HFFc6 (cell line): ENCODE measurements around the gene UNK. TPM values are rescaled to one million over a fixed set of nuclear protein-coding genes. Genes with fewer than 3 reads are reported as not detected.

Source experiments
- DNase-seq: peaks from one replicate; pipeline ENCODE4 v3.0.0-alpha.2; 2018
- H3K27ac Mint-ChIP-seq: 2 replicates; pipeline ENCODE4 v1.8.0; 2020; ENCODE audit warnings: mild to moderate bottlenecking, mixed read lengths
- H3K27me3 Mint-ChIP-seq: 2 replicates; pipeline ENCODE4 v1.8.0; 2021; ENCODE audit warnings: mild to moderate bottlenecking, moderate library complexity, mixed read lengths; ENCODE audit not compliant: insufficient read depth
- H3K36me3 Mint-ChIP-seq: 2 replicates; pipeline ENCODE4 v1.8.0; 2021; ENCODE audit warnings: low read depth, mixed read lengths
- H3K4me1 Mint-ChIP-seq: 2 replicates; pipeline ENCODE4 v1.8.0; 2020; ENCODE audit warnings: low read depth, mixed read lengths
- H3K4me3 Mint-ChIP-seq: 2 replicates; pipeline ENCODE4 v1.8.0; 2020; ENCODE audit warnings: mild to moderate bottlenecking, moderate library complexity, mixed read lengths
- H3K9me3 Mint-ChIP-seq: 2 replicates; pipeline ENCODE4 v1.8.0; 2020; ENCODE audit warnings: mild to moderate bottlenecking, mixed read lengths
- total RNA-seq, 6 experiments: library from RNA; stranded (reverse); fragmentation: NEBNext Ultra II Directional; extraction: Animal tissue kit (Norgen Biotek cat#: 25700); gene quantifications; 2 replicates in 1 of 6; 3 replicates in 5 of 6; pipeline ENCODE4 v1.2.3, GENCODE V29; 2021
- TF ChIP-seq, protein P1 (sequence below): fragments of 200-600 bp; sonication (generic); IDR thresholded peaks from 2 replicates; pipeline ENCODE4 v1.5.0; 2021; ENCODE audit warnings: antibody characterized with exemption, mild to moderate bottlenecking

The UNK gene
- total RNA-seq, 6 experiments from 2014 or later = 12.7 to 18.6 (median 16.2) TPM

DNA sequence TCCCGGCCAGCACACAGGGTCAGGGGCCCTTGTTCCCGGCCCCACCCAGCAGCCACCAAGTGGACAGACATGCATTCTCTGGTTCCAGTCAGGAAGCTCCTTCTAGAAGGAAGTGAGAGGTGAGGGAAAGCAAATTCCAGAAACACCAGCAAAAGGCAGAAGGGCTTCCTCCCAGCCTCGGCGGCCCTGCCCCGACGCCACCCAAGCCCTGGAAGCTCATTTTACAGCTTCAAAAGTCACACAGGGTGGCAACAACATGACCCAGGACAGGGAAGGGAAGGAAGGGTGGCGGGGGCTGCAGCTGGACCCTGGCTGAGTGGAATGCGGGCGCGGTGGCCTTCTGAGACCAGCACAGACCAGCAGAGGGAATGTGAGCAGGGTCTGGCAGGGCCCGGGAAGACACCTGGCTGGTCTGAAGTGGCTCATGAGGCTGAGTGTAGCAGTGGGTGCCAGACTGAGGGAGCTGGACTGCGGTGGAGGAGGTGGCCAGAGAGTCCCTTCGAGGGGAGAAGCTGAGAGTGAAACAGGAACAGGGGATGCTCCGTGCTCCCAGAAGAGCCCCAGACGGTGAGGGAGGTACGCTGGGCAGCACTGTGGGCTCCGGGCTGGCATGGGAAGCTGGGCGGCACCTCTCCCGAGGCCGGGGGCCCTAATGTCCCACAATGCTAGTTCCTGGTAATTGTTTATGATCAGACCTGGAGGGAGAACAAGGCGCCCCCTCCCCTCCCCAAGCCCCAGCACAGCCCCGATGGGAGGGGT lies 61.5 kb downstream of the UNK start:
- peaks cover 8% of the 10 kb centered on the region for H3K36me3 Mint-ChIP-seq
- TF ChIP-seq, protein P1, sequence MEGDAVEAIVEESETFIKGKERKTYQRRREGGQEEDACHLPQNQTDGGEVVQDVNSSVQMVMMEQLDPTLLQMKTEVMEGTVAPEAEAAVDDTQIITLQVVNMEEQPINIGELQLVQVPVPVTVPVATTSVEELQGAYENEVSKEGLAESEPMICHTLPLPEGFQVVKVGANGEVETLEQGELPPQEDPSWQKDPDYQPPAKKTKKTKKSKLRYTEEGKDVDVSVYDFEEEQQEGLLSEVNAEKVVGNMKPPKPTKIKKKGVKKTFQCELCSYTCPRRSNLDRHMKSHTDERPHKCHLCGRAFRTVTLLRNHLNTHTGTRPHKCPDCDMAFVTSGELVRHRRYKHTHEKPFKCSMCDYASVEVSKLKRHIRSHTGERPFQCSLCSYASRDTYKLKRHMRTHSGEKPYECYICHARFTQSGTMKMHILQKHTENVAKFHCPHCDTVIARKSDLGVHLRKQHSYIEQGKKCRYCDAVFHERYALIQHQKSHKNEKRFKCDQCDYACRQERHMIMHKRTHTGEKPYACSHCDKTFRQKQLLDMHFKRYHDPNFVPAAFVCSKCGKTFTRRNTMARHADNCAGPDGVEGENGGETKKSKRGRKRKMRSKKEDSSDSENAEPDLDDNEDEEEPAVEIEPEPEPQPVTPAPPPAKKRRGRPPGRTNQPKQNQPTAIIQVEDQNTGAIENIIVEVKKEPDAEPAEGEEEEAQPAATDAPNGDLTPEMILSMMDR = no peak
- DNase-seq = no peak
- no peaks in the 10 kb centered on the region for H3K9me3 Mint-ChIP-seq
- H3K27me3 Mint-ChIP-seq = no peaks in the 10 kb centered on the region
- no peak overlapping the region for H3K27ac Mint-ChIP-seq
- peaks cover 5% of the 10 kb centered on the region; the same call in 1 of the 2 replicates for H3K4me1 Mint-ChIP-seq
- H3K4me3 Mint-ChIP-seq = no peak overlapping the region

DNA sequence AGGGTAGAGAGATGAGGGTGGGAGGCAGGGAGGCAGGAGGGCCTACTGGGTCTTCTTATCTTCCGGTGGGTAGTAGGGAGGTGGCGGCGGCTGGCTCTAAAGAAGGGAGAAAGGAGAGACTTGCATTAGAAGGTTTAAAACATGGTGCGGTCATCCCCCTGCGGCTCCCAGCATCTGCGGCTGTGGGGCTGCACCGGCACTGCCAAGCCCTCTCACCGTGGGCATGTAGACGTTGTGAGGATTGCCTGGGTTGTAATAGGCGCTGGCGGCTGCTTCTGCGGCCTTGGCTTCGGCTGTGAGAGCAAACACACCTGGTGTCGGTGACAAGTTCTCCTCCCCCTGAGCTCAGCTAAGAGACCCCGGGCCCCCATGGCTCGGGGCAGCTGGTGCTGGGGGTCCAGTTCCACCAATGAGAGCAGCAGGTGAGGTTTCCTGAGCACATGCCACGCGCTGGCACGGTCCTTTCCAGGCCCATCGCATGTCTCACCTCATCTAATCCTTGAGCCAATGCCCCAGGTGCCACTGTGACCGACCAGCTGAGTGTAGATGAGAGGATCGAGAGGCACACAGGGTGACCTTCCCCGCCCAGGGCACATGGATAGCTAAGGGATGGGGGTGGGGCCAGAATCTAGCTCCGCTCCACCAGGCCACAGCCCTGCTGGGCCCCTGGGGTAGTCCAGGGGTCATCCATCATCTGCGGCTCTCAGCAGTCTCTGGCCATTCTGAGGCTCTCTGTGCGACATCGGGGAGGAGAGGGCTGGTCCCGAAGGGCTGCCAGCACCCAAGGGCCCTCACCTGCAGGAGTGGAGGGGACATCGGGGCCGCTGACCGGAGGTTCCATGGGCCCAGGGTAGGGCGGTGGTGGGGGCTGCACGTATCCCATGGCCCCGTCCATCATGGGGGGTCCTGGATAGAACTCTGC lies 62.3 kb downstream of the UNK start:
- Mint-ChIP-seq H3K36me3 (peaks cover 8% of the 10 kb centered on the region), H3K4me1 (peaks cover 5% of the 10 kb centered on the region; the same call in 1 of the 2 replicates), H3K9me3 (no peaks in the 10 kb centered on the region), H3K27me3 (no peaks in the 10 kb centered on the region), H3K27ac (no peak overlapping the region), H3K4me3 (no peak overlapping the region)
- TF ChIP-seq, protein P1 = no peak
- no peak for DNase-seq

DNA sequence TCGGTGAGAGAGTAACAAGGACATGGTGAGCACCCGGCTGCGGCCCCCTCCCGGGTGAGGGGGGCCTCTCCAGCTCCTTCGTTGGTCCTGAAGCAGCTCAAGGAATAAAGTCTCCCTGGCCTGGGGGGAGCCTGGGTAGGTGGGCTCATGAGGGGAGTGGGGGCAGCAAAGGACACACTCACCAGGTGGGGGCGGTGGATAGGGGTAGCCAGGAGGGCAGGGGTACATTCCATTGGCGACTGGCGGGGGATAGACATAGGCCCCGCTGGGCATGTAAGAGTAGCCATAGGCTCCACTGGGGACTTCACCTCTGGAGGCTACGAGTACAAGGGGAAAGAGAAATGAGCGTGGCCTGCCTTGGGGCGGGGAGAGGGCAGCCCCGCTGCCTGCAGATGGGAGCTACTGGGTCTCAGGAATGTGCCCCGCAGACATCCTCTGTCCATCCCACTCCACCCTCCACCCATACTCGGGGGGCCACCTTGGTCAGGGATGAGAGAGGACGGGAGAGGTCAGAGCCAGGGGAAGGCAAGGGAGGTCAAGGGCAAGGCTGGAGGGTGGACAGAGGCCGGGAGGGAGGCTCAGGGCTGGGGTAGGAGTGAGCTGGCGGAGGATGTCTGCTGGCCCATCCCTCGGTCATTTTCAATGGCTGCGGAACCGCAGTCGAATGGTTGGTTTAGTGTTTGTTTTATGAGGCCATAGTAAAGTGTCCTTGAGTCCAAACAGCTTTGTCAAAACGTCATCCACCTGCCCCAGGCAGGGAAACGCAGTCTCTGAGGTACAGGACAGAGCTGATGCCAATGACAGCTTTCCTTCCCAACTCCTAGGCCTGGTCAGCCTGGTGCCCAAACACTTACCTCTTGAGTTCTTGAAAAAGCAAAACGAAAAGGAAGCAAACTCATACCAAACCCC lies 63.3 kb downstream of the UNK start:
- TF ChIP-seq, protein P1 = no peak
- Mint-ChIP-seq H3K4me1 (peaks cover 5% of the 10 kb centered on the region), H3K9me3 (no peaks in the 10 kb centered on the region), H3K36me3 (peaks cover 8% of the 10 kb centered on the region), H3K4me3 (no peak overlapping the region), H3K27ac (no peak overlapping the region), H3K27me3 (no peaks in the 10 kb centered on the region)
- DNase-seq = no peak

DNA sequence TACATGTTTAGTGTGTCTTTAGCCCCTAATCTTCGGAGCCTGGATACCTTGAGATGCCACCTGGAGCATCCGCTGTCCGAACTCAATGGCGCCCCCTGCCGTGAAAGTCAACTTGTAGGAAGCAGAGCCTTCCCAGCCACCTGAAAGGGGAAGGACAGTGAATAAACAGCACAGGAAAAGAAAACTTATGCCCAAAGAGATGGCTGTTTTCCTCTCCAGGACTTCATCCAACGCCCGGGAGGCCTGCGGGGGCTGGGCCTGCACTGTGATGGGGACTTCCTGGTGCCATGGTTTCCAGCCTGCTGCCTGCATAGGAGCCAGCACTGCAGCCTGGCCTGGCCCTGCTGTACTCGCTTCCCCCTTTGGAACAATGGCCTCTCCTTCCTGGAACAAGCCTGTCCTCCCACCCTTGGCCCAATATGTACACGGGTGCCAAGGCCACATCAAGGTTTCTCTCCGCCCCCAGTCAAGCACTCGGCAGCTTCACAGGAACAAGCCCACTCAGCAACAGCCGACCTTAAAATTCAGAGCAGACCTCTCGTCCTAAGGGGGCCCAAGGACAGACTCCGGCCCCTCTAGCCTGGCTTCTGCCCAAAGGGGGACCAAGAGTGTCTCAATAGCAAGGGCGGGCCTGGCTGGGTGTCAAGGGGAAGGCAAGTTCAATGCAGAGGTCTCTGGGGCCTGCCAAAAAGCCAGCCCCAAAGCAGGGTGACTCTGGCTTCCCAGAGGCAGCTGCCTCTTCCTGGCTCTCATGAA lies 64.1 kb downstream of the UNK start:
- TF ChIP-seq, protein P1 = peak; percentile 81
- no peak overlapping the region for H3K4me3 Mint-ChIP-seq

More for the DNA sequence above, 64.1 kb downstream of the UNK start:
- DNase-seq = peak; percentile 9
- Mint-ChIP-seq H3K27ac (no peak overlapping the region), H3K27me3 (no peaks in the 10 kb centered on the region), H3K4me1 (peaks cover 5% of the 10 kb centered on the region), H3K9me3 (no peaks in the 10 kb centered on the region), H3K36me3 (peaks cover 8% of the 10 kb centered on the region)
